GM23338 (cell line): Measurements from ENCODE around the gene CBLN3. TPM values are rescaled to one million over a fixed set of nuclear protein-coding genes. Genes with fewer than 3 reads are reported as not detected.

ENCODE experiments used
- ATAC-seq: fragments of 200-7000 bp; cut with Tn5 transposase; 3 replicates; pipeline ENCODE4 v1.9.1; 2020
- DNase-seq: peaks from one replicate; pipeline ENCODE4 v3.0.0-alpha.2; 2015; ENCODE audit warnings: low spot score
- H2AFZ ChIP-seq: fragments of 200-600 bp; sonication (generic); 2 replicates; pipeline ENCODE4 v1.8.0; 2016; ENCODE audit warnings: antibody characterized with exemption, mild to moderate bottlenecking, moderate library complexity
- H3F3A ChIP-seq: fragments of 200-600 bp; sonication (generic); replicated peaks from 2 replicates; pipeline ENCODE4 v1.8.0; 2017; ENCODE audit warnings: antibody characterized with exemption, mixed run types, low read depth
- H3K27ac ChIP-seq: fragments of 200-600 bp; sonication (generic); 2 replicates; pipeline ENCODE4 v1.6.1; 2016; ENCODE audit warnings: low read depth
- H3K27me3 ChIP-seq: fragments of 200-600 bp; sonication (generic); 2 replicates; pipeline ENCODE4 v1.8.0; 2016; ENCODE audit warnings: mild to moderate bottlenecking, mixed run types, moderate library complexity; ENCODE audit not compliant: insufficient read depth
- H3K36me3 ChIP-seq: fragments of 200-600 bp; sonication (generic); 2 replicates; pipeline ENCODE4 v1.8.0; 2016; ENCODE audit warnings: mild to moderate bottlenecking; ENCODE audit not compliant: insufficient read depth
- H3K4me1 ChIP-seq: fragments of 200-600 bp; sonication (generic); 2 replicates; pipeline ENCODE4 v1.8.0; 2016; ENCODE audit warnings: mild to moderate bottlenecking, moderate library complexity; ENCODE audit not compliant: insufficient read depth
- H3K4me2 ChIP-seq: fragments of 200-600 bp; sonication (generic); 2 replicates; pipeline ENCODE4 v1.7.1; 2017; ENCODE audit warnings: mixed run types
- H3K4me3 ChIP-seq: fragments of 200-600 bp; sonication (generic); 2 replicates; pipeline ENCODE4 v1.6.1; 2016; ENCODE audit warnings: mixed run types
- H3K79me2 ChIP-seq: fragments of 200-600 bp; sonication (generic); replicated peaks from 2 replicates; pipeline ENCODE4 v1.8.0; 2017; ENCODE audit warnings: mild to moderate bottlenecking; ENCODE audit not compliant: insufficient read depth
- H3K9me2 ChIP-seq: fragments of 200-600 bp; sonication (generic); 2 replicates; pipeline ENCODE4 v1.8.0; 2017; ENCODE audit not compliant: insufficient read depth
- H4K20me1 ChIP-seq: fragments of 200-600 bp; sonication (generic); replicated peaks from 2 replicates; pipeline ENCODE4 v1.8.0; 2017; ENCODE audit warnings: mild to moderate bottlenecking; ENCODE audit not compliant: insufficient read depth
- H3K27ac Mint-ChIP-seq: 2 replicates; pipeline ENCODE4 v1.8.0; 2020; ENCODE audit warnings: inconsistent platforms, mild to moderate bottlenecking, moderate library complexity, mixed read lengths
- H3K27me3 Mint-ChIP-seq: 3 replicates; pipeline ENCODE4 v1.8.0; 2022; ENCODE audit warnings: low read depth, mild to moderate bottlenecking, moderate library complexity, mixed read lengths, inconsistent platforms; ENCODE audit not compliant: insufficient read depth, poor library complexity
- H3K36me3 Mint-ChIP-seq: 3 replicates; pipeline ENCODE4 v1.8.0; 2021; ENCODE audit warnings: low read depth, mild to moderate bottlenecking, inconsistent platforms, moderate library complexity, mixed read lengths
- H3K4me1 Mint-ChIP-seq: 3 replicates; pipeline ENCODE4 v1.8.0; 2020; ENCODE audit warnings: mild to moderate bottlenecking, inconsistent platforms, mixed read lengths
- H3K4me3 Mint-ChIP-seq: 3 replicates; pipeline ENCODE4 v1.8.0; 2021; ENCODE audit warnings: moderate library complexity, mild to moderate bottlenecking, inconsistent platforms, mixed read lengths
- H3K9me3 Mint-ChIP-seq: 3 replicates; pipeline ENCODE4 v1.8.0; 2020; ENCODE audit warnings: moderate library complexity, mild to moderate bottlenecking, inconsistent platforms, mixed read lengths
- EZH2 ChIP-seq: fragments of 200-600 bp; sonication (generic); IDR thresholded peaks from one replicate; pipeline ENCODE4 v1.8.0; 2017; ENCODE audit warnings: antibody characterized with exemption, mild to moderate bottlenecking, low read depth; ENCODE audit not compliant: unreplicated experiment
- EZH2phosphoT487 ChIP-seq: fragments of 200-600 bp; sonication (generic); IDR thresholded peaks from one replicate; pipeline ENCODE4 v1.8.1; 2018; ENCODE audit warnings: antibody characterized with exemption; ENCODE audit not compliant: unreplicated experiment
- JUNB ChIP-seq: IDR thresholded peaks from one replicate; pipeline ENCODE4 v1.6.1; 2016; ENCODE audit warnings: antibody characterized with exemption; ENCODE audit not compliant: unreplicated experiment
- NANOG ChIP-seq: IDR thresholded peaks from 2 replicates; pipeline ENCODE4 v1.6.1; 2016; ENCODE audit warnings: antibody characterized with exemption, borderline replicate concordance
- POLR2AphosphoS5 ChIP-seq: IDR thresholded peaks from 2 replicates; pipeline ENCODE4 v1.6.1; 2016; ENCODE audit warnings: antibody characterized with exemption, low read depth
- STAT1 ChIP-seq: IDR thresholded peaks from one replicate; pipeline ENCODE4 v1.6.1; 2016; ENCODE audit warnings: antibody characterized with exemption; ENCODE audit not compliant: unreplicated experiment
- ZNF114 ChIP-seq: fragments of 250-450 bp; sonication (Bioruptor Pico); IDR thresholded peaks from 2 replicates; pipeline ENCODE4 v1.5.0; 2020; ENCODE audit warnings: mild to moderate bottlenecking, moderate library complexity
- ZNF331 ChIP-seq: fragments of 250-450 bp; sonication (Bioruptor Pico); IDR thresholded peaks from 2 replicates; pipeline ENCODE4 v1.5.0; 2020; ENCODE audit warnings: low read depth, mild to moderate bottlenecking, moderate library complexity
- polyA plus RNA-seq: library from polyadenylated mRNA; unstranded; fragments of >200 nt; fragmentation: Nextera tagmentation; extraction: Ambion mirVana; gene quantifications from 2 replicates; pipeline ENCODE4 v1.2.1, GENCODE V29; 2016
- total RNA-seq: library from RNA; depleted of rRNA; stranded (reverse); fragments of >200 nt; shearing (Covaris generic); gene quantifications from 2 replicates; pipeline ENCODE4 v1.2.3, GENCODE V29; 2014
- TF ChIP-seq, protein P1 (sequence below): fragments of 250-450 bp; sonication (Bioruptor Pico); IDR thresholded peaks from 2 replicates; pipeline ENCODE4 v1.5.0; 2020; ENCODE audit warnings: mild to moderate bottlenecking, moderate library complexity
- TF ChIP-seq, protein P2 (sequence below), 2 experiments: fragments of 200-600 bp in 1 of 2; sonication (generic) in 1 of 2; conservative IDR thresholded peaks; 2 replicates each; pipeline versions ENCODE4 v1.5.1 to v1.6.1; 2016 to 2017; ENCODE audit warnings: antibody characterized with exemption in 2 of 2, low read depth in 2 of 2, mild to moderate bottlenecking in 2 of 2, moderate library complexity in 1 of 2
- TF ChIP-seq, protein P3 (sequence below): IDR thresholded peaks from 2 replicates; pipeline ENCODE4 v1.6.1; 2016; ENCODE audit warnings: antibody characterized with exemption
- TF ChIP-seq, protein P4 (sequence below): IDR thresholded peaks from one replicate; pipeline ENCODE4 v1.6.1; 2018; ENCODE audit warnings: antibody characterized with exemption; ENCODE audit not compliant: unreplicated experiment

Gene CBLN3
- total and polyA plus RNA-seq, 2 experiments from 2014 or later: 0.07 to 0.19 TPM

DNA sequence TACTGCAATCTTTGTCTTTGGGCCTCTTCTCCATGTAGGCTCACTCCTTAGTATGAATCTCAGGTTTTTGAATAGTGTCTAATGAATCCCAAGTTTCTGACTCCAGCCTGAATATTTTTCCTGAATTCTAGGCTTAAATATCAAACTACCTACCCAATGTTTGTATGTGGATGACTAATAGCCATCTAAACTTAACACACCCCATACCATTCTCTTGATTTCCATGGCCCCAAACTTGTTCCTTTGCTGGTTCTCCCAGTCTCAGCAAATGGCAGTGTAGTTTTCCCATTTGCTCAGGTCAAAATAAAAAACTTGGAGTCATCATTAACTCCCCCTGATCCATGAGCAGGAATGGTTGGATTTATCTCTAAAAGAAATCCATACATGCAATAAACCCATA, 31.9 kb upstream of the CBLN3 start:
- DNase-seq (no peak), ATAC-seq (no peak)
- Histone ChIP-seq H4K20me1 (no peaks in the 10 kb centered on the region), H3K4me3 (no peak overlapping the region), H3K79me2 (no peaks in the 10 kb centered on the region), H3F3A (no peaks in the 10 kb centered on the region), H3K9me2 (peaks cover 5% of the 10 kb centered on the region; the same call in 1 of the 2 replicates), H3K36me3 (no peaks in the 10 kb centered on the region), H3K27me3 (no peaks in the 10 kb centered on the region), H3K4me1 (no peaks in the 10 kb centered on the region), H2AFZ (no peak overlapping the region), H3K4me2 (no peak overlapping the region), H3K27ac (no peak overlapping the region)
- Mint-ChIP-seq H3K27me3 (no peaks in the 10 kb centered on the region), H3K36me3 (no peaks in the 10 kb centered on the region; the same call in 2 of the 3 replicates), H3K9me3 (no peaks in the 10 kb centered on the region; the same call in 2 of the 3 replicates), H3K4me1 (peaks cover 3% of the 10 kb centered on the region; the same call in 1 of the 3 replicates), H3K27ac (no peak overlapping the region), H3K4me3 (no peak overlapping the region)
- TF ChIP-seq STAT1 (no peak), NANOG (no peak), ZNF331 (CRISPR knock-in tag) (no peak), EZH2phosphoT487 (no peak), JUNB (no peak), POLR2AphosphoS5 (no peak), ZNF114 (no peak), EZH2 (no peak)
- TF ChIP-seq, protein P1, sequence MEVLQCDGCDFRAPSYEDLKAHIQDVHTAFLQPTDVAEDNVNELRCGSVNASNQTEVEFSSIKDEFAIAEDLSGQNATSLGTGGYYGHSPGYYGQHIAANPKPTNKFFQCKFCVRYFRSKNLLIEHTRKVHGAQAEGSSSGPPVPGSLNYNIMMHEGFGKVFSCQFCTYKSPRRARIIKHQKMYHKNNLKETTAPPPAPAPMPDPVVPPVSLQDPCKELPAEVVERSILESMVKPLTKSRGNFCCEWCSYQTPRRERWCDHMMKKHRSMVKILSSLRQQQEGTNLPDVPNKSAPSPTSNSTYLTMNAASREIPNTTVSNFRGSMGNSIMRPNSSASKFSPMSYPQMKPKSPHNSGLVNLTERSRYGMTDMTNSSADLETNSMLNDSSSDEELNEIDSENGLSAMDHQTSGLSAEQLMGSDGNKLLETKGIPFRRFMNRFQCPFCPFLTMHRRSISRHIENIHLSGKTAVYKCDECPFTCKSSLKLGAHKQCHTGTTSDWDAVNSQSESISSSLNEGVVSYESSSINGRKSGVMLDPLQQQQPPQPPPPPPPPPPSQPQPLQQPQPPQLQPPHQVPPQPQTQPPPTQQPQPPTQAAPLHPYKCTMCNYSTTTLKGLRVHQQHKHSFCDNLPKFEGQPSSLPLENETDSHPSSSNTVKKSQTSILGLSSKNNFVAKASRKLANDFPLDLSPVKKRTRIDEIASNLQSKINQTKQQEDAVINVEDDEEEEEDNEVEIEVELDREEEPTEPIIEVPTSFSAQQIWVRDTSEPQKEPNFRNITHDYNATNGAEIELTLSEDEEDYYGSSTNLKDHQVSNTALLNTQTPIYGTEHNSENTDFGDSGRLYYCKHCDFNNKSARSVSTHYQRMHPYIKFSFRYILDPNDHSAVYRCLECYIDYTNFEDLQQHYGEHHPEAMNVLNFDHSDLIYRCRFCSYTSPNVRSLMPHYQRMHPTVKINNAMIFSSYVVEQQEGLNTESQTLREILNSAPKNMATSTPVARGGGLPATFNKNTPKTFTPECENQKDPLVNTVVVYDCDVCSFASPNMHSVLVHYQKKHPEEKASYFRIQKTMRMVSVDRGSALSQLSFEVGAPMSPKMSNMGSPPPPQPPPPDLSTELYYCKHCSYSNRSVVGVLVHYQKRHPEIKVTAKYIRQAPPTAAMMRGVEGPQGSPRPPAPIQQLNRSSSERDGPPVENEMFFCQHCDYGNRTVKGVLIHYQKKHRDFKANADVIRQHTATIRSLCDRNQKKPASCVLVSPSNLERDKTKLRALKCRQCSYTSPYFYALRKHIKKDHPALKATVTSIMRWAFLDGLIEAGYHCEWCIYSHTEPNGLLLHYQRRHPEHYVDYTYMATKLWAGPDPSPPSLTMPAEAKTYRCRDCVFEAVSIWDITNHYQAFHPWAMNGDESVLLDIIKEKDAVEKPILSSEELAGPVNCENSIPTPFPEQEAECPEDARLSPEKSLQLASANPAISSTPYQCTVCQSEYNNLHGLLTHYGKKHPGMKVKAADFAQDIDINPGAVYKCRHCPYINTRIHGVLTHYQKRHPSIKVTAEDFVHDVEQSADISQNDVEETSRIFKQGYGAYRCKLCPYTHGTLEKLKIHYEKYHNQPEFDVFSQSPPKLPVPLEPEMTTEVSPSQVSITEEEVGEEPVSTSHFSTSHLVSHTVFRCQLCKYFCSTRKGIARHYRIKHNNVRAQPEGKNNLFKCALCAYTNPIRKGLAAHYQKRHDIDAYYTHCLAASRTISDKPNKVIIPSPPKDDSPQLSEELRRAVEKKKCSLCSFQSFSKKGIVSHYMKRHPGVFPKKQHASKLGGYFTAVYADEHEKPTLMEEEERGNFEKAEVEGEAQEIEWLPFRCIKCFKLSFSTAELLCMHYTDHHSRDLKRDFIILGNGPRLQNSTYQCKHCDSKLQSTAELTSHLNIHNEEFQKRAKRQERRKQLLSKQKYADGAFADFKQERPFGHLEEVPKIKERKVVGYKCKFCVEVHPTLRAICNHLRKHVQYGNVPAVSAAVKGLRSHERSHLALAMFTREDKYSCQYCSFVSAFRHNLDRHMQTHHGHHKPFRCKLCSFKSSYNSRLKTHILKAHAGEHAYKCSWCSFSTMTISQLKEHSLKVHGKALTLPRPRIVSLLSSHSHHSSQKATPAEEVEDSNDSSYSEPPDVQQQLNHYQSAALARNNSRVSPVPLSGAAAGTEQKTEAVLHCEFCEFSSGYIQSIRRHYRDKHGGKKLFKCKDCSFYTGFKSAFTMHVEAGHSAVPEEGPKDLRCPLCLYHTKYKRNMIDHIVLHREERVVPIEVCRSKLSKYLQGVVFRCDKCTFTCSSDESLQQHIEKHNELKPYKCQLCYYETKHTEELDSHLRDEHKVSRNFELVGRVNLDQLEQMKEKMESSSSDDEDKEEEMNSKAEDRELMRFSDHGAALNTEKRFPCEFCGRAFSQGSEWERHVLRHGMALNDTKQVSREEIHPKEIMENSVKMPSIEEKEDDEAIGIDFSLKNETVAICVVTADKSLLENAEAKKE (CRISPR knock-in tag): no peak
- TF ChIP-seq, protein P2, sequence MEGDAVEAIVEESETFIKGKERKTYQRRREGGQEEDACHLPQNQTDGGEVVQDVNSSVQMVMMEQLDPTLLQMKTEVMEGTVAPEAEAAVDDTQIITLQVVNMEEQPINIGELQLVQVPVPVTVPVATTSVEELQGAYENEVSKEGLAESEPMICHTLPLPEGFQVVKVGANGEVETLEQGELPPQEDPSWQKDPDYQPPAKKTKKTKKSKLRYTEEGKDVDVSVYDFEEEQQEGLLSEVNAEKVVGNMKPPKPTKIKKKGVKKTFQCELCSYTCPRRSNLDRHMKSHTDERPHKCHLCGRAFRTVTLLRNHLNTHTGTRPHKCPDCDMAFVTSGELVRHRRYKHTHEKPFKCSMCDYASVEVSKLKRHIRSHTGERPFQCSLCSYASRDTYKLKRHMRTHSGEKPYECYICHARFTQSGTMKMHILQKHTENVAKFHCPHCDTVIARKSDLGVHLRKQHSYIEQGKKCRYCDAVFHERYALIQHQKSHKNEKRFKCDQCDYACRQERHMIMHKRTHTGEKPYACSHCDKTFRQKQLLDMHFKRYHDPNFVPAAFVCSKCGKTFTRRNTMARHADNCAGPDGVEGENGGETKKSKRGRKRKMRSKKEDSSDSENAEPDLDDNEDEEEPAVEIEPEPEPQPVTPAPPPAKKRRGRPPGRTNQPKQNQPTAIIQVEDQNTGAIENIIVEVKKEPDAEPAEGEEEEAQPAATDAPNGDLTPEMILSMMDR (conservative IDR thresholded peaks at IDR 0.05; ENCODE audit: low read depth in 2 of 2): no peak
- TF ChIP-seq, protein P3, sequence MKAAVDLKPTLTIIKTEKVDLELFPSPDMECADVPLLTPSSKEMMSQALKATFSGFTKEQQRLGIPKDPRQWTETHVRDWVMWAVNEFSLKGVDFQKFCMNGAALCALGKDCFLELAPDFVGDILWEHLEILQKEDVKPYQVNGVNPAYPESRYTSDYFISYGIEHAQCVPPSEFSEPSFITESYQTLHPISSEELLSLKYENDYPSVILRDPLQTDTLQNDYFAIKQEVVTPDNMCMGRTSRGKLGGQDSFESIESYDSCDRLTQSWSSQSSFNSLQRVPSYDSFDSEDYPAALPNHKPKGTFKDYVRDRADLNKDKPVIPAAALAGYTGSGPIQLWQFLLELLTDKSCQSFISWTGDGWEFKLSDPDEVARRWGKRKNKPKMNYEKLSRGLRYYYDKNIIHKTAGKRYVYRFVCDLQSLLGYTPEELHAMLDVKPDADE: no peak
- TF ChIP-seq, protein P4, sequence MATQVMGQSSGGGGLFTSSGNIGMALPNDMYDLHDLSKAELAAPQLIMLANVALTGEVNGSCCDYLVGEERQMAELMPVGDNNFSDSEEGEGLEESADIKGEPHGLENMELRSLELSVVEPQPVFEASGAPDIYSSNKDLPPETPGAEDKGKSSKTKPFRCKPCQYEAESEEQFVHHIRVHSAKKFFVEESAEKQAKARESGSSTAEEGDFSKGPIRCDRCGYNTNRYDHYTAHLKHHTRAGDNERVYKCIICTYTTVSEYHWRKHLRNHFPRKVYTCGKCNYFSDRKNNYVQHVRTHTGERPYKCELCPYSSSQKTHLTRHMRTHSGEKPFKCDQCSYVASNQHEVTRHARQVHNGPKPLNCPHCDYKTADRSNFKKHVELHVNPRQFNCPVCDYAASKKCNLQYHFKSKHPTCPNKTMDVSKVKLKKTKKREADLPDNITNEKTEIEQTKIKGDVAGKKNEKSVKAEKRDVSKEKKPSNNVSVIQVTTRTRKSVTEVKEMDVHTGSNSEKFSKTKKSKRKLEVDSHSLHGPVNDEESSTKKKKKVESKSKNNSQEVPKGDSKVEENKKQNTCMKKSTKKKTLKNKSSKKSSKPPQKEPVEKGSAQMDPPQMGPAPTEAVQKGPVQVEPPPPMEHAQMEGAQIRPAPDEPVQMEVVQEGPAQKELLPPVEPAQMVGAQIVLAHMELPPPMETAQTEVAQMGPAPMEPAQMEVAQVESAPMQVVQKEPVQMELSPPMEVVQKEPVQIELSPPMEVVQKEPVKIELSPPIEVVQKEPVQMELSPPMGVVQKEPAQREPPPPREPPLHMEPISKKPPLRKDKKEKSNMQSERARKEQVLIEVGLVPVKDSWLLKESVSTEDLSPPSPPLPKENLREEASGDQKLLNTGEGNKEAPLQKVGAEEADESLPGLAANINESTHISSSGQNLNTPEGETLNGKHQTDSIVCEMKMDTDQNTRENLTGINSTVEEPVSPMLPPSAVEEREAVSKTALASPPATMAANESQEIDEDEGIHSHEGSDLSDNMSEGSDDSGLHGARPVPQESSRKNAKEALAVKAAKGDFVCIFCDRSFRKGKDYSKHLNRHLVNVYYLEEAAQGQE: no peak
